ENCODE data around the gene LHFPL3. TPM values are rescaled to one million over a fixed set of nuclear protein-coding genes. Genes with fewer than 3 reads are reported as not detected.
"Not testable (repeated sequence)": the region's sequence is repeated elsewhere in the genome, so short reads cannot be mapped to it uniquely, and the experiment has no call there.

The LHFPL3 gene
- polyA plus RNA-seq (ENCODE audit: insufficient read length), result not detected

DNA sequence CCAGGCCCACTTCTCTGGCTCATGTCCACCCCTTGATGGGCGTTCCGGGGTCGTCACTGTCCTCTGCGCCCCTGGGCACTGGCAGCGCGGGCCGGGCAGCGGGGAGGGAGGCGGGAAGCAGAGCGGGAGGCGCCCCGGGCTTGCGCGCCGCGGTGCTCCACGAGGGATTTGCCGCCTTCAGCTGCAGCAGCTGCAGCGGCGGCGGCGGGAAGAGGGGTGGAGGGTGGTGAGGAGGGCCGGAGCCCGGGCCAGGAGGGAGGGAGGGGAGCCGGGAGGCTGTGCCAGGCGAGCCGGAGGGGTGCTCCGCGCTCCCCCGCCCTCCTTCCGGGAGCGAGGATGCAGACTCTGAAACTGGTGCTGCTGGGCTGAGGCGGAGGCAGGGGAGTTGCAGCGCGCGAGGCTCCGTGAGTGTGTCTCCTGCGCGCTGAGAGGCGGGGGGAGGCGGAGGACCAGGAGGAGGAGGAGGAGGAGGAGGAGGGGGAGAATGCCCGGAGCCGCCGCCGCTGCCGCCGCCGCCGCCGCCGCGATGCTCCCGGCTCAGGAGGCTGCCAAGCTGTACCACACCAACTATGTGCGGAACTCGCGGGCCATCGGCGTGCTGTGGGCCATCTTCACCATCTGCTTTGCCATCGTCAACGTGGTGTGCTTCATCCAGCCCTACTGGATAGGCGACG is at the start of gene LHFPL3:
LHFPL3 (plus strand) TSS at position 308 of the 674 bp plus-strand sequence.
- DNase-seq, result no peak

DNA sequence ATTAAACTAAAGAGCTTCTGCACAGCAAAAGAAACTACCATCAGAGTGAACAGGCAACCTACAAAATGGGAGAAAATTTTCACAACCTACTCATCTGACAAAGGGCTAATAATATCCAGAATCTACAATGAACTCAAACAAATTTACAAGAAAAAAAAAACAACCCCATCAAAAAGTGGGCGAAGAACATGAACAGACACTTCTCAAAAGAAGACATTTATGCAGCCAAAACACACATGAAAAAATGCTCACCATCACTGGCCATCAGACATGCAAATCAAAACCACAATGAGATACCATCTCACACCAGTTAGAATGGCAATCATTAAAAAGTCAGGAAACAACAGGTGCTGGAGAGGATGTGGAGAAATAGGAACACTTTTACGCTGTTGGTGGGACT is 46.7 kb upstream of the LHFPL3 start:
- DNase-seq, result not testable (repeated sequence)

DNA sequence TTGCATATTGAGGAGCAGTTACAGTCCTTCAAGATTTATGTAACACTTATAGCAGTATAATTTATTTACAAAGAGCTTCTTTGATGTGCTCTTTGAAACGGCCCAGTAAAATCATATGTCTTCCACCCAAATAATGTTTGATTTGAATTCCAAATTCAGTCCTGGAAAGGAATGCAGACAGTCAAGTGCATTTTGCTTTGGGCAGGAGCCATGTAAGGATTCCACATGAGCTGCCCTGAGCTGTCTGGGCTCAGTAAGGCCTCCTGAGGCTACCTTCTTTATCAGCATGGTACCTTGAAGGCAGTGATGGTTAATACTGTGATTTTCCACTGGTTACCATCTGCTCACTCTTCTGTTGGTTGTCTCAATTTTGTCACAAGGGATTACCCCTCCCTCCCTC is 41.6 kb upstream of the LHFPL3 start:
- DNase-seq, result no peak

DNA sequence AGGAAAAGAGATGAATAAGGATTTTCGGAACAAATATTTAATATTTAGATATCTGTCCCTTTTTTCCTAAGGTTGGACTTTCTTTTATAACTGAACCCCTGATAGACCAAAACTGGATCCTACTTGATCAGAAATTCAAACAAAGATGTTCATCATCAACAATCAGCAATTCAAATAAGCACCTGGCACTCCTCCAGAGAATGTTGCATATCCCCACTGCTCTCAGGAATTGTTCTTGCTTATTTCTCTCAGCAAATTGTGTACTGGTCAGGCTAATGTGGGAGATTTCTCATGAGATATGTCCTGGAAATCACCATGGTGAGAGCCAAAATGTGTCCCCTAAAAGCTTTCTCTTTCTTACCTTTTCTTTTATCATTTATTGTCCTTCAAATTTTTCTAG is 40.3 kb upstream of the LHFPL3 start:
- no peak for DNase-seq

DNA sequence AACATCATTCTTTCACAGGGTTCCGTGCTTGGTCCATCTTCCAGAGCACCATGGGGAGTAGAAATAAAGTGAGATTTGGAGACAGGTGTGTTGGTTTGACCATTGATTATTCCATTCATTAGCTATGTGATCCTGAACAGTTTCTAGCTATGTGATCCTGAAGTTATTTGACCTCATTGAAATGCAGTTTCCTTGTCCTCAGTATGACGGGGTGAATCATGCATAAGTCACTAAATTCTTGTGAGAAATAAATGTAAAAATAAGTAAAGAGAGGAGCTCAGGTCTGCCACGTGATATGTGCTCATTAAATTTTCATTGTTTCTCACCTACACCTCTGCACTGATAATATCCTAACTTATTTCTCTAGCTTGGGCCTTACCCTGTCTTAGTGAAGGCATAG is 34.1 kb upstream of the LHFPL3 start:
- no peak for DNase-seq

DNA sequence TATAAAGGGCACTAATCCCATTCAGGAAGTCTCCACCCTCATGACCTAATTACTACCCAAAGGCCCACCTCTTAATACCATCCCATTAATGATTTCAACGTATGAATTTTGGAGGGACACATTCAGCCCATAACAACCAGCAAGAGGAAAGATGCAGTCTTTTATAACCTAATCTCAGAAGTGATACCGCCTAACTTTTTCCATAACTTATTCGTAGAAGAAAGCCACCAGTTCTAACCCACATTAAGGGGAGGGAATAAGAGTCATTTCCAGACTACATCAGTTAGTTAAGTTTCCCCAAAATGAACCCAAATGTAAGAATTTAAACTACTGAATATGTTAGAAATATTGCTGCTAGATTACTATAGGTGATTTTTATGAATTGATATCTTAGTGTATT is 32.1 kb upstream of the LHFPL3 start:
- DNase-seq, result no peak

DNA sequence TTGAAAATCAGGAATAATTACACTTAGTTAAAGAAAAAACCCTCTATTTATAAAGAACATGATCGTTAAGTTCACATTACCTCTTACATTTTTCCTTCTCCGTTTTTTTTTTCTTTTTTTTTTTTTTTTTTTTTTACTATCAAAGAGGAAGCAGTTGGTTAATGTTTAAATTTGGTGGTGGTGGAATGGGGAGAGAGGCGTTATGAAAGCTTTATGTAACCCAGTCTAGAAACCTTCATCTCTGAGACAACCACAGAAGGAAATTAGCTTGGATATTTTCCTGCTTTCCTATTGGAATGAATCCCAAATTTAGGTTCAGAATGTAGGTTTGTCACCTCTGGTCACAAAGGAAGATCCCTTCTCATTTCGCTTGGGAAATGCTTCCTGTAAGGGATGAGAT is 31.5 kb upstream of the LHFPL3 start:
- no peak for DNase-seq

DNA sequence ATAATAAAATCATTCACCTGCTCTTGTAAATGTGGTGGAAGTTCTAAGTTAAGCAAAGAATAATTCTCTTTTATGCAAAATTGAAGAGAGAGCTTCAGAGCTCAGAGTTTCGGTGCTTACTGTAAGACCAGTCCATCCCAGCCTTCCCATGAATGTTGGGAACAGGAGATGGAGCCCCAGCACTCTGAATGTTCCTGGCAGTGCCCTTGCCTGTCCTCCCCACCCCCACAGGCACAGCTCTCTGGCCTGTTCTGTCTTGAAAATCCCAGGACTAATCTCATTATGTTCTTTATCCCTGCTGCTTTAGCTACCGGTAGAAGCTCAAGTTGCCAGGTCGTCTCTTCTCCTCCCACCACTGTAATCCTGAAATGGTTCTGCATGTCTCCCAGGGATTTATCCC is 29.1 kb upstream of the LHFPL3 start:
- DNase-seq, result no peak

DNA sequence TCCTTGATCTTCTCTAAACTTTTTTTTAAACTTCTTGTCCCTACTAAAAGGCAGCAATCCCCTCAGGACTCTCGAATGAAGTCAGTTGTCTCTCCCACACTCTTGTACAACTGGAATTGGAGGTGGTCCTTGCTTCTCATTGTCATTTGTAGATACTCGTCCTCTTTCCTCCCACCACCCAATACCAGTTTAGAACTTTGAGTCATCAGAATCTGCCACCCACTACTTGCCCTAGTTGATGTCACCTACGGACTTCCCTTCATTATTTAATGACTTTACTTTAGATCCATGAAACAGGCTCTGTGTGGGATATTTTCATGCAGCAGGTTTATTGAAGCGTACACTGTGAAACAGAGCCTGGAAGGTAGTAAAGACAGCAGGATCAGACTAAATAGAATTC is 28.6 kb upstream of the LHFPL3 start:
- DNase-seq, result no peak

DNA sequence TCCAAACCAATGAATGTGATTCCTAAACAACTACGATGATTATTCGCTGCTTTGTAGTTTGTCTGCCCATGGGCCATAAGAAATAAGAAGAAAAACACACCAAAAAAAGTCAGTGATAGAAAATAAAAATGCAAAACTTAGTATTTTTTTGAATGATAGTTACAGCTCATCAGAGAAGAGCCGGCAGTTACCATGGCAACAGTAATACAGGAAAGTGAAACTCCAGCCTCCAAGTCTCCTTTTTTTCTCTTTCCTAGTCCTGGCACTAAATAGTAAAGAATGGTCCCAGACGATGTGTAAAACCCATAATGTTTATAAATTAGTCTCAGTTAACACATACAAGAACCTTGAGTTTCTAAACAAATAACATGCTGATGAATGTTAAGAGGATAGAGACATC is 21.6 kb upstream of the LHFPL3 start:
- DNase-seq, result no peak

DNA sequence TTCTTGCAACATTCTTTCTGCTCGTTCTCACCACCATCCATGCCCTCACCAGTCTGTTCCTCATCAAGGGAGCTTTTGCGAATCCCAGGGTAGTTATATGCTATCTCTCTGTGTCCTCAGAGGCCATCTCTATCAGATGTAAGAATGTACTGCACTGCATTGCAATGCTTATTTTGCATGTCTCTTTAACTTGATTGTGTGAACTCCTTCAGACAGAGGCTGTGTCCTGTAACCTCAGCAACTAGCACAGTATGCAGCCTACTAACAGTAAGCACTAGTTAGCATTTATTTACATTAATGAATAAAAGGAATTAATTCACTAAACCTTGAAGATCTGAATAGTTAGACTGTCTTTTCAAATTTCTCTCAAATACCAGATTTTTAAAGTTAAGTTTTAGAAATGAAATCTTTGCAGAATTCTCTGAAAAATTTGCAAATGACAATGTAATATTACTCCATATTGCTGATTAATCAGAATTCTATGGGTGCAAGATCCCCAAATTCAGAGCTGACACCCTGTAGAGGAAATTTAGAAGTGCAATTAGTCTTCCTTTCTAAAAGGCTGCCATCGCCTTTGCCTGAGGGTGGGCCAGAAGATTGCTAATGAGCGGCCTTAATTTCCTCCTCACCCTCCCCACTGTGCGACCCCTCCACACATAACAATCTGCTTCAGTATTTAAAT is 10.3 kb upstream of the LHFPL3 start:
- no peak for DNase-seq

DNA sequence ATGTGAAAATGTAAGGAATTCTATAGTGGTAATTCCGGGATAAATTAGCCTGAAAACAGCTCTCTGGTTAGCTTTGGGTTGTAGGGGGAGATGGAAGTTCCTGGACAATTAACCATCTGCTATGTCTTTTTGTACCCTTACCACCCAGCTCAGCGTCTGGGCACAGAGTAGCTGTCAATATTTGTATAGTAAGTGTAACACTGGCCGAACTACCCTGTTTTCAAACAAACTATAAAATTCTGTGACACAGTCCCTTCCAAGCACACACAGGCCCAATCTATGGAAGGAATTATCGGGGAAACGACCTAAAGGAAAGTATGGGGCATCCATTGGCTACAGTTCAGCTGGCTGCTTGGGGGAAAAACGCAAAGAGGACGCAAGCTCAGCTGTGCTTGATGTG is 869 bp upstream of the LHFPL3 start:
- no peak for DNase-seq

DNA sequence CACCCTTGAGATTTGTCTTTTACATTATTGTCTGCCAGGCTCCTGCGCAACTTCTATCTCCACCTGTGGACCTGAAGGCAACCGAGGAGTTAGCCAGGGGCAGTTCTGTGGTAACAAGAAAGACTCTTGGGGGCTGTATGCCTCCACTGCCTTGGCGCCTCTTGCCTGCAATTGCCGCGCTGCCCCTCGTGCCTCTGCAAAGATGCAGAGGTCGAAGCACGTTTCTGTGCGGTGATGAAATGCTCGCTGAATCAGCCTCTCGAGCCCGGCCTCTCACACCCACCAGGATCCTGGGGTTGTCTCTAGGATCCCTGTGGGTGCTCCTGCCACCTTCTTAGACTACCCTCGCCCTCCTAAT is 486 bp upstream of the LHFPL3 start:
- DNase-seq, result no peak

DNA sequence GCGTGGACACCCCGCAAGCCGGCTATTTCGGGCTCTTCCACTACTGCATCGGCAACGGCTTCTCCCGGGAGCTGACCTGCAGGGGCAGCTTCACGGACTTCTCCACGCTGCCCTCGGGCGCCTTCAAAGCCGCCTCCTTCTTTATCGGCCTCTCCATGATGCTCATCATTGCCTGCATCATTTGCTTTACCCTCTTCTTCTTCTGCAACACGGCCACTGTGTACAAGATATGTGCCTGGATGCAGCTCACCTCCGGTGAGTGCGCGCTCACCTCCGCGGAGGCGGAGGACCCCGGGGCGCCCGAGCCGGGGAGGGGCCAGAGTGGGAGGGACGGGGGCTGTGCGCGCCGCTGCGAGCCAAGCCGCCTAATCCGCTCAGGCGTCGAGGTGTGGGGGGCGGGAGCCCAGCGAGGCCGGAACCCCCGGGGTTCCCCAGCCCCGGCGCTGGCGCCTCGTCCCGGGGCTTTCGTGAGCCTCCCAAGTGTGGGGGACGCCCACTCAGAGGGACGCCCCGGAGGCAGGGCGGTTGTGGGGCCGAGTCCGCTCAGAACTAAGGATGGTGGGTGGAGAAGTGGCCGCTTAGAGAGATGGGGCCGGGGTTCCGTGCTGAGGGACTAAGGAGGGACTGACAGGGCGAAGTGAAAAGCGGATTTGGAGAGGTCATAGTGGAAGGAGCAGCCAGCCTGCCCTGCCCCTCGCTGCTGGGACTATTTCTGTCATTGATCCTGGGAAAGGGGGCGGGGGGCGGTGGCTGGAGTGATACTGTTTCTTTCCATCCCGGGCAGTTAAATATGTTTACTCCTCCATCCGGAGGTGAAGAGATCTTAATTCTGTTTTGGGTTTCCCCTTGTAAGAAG is 795 bp downstream of the LHFPL3 start:
- no peak for DNase-seq

DNA sequence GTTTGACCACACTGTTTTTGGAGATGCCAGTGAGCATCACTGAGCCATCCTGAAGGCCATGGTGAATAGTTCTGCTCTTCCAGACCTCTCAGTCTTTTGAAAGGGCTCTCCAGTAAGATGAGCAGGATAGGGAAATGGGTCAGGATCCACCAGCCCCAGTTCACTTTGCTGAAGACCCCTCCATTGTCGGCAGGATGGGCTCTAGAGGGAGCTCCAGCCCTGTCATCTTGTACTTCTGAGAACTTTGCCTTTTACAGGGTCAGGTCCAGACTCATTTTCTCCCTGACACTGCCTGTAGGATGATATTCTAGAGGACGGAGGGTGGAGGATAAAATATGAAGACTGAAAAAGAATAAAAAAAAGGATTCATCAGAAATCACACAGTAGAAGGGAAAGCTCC is 13.1 kb downstream of the LHFPL3 start:
- no peak for DNase-seq

DNA sequence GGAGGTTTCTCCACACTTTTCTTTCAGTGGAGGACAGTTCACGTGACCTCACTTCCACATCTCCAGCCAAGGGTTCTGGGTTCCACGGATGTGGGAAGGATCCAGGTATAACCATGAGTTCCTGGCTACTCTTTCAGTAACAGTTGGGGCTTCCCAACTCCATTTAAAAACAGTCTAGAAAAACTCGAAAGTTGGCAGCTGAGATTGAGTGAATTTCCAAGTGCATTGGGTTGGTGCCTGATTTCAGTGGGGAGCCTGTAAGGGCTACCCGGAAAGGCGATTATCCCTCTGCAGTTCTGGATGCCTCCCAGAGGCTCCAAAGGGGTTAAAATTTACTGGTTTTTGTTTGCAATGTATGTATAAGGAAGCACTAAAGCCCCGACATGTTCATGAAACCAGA is 24.3 kb downstream of the LHFPL3 start:
- no peak for DNase-seq

DNA sequence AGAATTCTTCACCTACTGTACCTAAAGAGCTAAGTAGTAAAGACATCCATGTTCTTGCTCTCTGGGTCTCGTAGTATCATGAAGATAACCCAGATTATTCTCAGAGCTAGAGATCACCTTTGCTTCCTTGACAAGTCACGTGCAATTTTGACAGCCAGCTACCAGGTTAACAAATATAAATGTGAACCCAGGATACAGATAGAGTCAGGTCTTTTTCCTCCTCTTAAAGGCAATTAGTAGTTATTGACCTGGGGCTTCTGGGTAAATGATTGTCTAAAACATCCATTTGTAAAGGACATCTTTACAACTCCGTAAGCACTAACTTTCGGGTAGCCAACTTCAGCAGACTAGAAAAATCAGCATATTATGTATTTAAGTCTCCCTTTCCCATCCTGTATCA is 28.8 kb downstream of the LHFPL3 start:
- DNase-seq, result no peak

DNA sequence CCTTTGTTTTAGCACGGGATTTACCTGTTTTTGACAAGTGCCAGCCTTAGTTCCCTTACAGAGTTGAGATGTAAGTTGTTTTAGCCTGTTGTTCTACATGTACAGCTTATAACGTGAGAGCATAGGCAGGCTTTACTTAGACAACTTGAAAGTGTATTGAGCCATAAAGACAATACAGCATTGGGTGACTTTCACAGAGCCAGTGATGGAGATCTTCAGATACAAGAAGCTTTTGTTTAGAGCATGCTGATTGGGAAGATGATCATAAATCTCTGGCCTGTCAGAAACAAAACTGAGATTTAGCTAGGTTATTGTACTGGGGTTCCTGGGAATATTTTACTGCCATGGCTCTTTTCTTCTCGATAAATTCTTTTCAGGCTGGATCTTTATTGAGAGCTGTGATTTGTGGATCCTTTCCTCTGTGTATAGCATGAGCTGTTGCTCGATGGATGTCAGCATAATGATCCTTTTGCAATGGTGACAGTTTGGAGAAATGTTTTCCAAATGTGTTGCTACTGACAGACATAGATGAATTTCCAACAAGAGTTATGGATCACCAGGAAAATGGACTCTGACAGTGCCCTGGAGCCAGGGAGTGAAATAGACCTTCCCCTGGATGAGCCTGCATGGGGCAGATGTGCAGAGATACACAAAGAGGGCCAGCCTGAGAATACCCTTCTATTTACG is 30.2 kb downstream of the LHFPL3 start:
- DNase-seq, result no peak

DNA sequence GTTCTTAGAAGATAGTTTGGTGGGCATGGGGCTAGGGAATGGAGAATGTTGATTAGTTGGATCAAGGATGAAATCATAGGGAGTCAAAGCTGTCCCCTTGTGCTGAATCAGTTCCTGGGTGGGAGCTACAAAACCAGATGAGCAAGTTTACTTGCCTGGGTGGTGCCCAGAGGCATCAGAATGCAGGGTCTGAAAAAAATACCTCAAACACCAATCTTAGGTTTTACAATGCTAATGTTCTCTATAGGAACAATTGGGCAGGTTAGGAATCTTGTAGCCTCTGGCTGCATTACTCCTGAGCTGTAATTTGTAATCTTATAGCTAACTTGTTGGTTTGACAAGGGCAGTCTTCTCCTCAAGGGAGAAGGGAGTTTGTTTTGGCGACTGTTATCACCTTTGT is 34.4 kb downstream of the LHFPL3 start:
- no peak for DNase-seq

DNA sequence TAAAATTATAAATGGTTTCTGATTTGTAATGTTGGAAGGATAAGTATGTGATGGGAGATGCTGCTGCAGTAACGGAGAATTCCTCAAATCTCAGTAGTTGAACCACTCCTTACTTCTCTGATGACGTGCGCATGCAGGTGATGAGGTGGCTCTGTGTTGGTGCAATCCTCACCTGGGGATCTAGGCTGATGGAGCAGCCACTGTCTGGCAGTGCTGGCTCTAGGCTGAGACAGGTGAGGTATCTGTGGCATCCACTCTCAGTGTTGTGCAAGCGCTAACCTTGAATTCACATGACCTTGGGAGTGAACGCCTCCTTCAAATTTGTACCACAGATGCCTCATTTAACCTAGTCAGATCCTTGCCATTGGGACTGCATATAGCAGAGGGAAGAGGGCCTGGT is 35.0 kb downstream of the LHFPL3 start:
- DNase-seq, result no peak

DNA sequence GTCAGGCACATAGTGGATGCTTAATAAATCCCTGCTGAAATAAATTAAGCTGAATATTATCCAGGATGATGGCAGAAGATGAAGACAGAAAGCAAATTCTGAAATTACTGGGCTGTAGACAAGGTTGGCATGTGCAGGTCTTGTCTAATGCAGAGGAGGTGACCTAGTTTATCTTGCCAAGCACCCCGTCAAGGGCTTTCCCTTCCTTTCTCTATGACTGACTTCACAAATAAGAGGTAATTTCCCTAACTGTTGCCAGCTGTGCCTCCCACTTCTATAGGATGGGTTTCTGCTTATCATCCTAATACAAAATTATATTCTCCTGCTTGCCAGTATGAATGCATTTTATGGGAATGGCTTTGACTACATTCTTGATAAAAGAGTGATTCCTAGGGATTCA is 38.0 kb downstream of the LHFPL3 start:
- no peak for DNase-seq

DNA sequence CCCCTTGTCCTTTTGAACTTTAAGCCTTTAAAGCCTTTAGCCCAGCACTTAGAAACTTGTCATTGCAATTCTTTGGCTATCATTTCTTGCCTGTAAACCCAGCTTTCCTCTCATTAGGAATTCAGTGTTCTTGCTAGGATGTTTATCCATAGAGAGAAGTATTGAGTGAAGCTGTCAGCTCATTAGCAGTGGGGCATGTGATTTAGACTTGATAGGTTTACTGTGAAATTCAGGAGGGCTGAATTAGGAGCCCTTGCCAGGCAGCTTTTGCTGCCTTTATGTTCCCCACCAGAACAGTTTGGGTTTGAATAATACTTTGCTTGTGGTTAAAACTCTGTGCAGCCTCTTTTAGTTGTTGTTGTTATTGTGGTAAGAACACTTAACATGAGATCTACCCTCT is 39.5 kb downstream of the LHFPL3 start:
- DNase-seq, result no peak
